DMS114 treated with DMSO at 0.1 percent for 48 hours (cell line): Measurements from ENCODE around the gene SPIN2A.
"Not testable (repeated sequence)": the region's sequence is repeated elsewhere in the genome, so short reads cannot be mapped to it uniquely, and the experiment has no call there.

Experiments used
- DNase-seq: peaks from one replicate; lab custom pipeline; 2025; ENCODE audit not compliant: unreplicated experiment; lab: John Stamatoyannopoulos, UW

SPIN2A gene

GRCh38 chrX:57137073-57137472, at the start of gene SPIN2A:
TSS of gene SPIN2A (minus strand) at chrX:57137397. CDS start at chrX:57136597, 800 bp downstream.
- not testable (repeated sequence) for DNase-seq

- DNase-seq: no peak
Observed at GRCh38 chrX:57178605-57179004, 41.4 kb upstream of the SPIN2A start.

- DNase-seq: no peak
Observed at GRCh38 chrX:57177070-57177469, 39.9 kb upstream of the SPIN2A start.

GRCh38 chrX:57172544-57172943, 35.3 kb upstream of the SPIN2A start:
- no peak for DNase-seq

- DNase-seq: peak; percentile 27
Observed at GRCh38 chrX:57156397-57157049, 19.3 kb upstream of the SPIN2A start.

GRCh38 chrX:57155171-57155570, 18.0 kb upstream of the SPIN2A start:
- no peak for DNase-seq

- DNase-seq: not testable (repeated sequence)
Observed at GRCh38 chrX:57152222-57152621, 15.0 kb upstream of the SPIN2A start.

GRCh38 chrX:57138674-57139073, 1.5 kb upstream of the SPIN2A start:
- DNase-seq: no peak

GRCh38 chrX:57137501-57137900, 304 bp upstream of the SPIN2A start:
- DNase-seq: peak; percentile 53

- not testable (repeated sequence) for DNase-seq
Observed at GRCh38 chrX:57136589-57136988, 608 bp downstream of the SPIN2A start.

GRCh38 chrX:57135287-57135686, 1.9 kb downstream of the SPIN2A start:
- no peak for DNase-seq

- no peak for DNase-seq
Observed at GRCh38 chrX:57134702-57135101, 2.5 kb downstream of the SPIN2A start.

- DNase-seq: no peak
Observed at GRCh38 chrX:57133706-57134105, 3.5 kb downstream of the SPIN2A start.

- not testable (repeated sequence) for DNase-seq
Observed at GRCh38 chrX:57133284-57133683, 3.9 kb downstream of the SPIN2A start.

GRCh38 chrX:57132046-57132445, 5.2 kb downstream of the SPIN2A start:
- no peak for DNase-seq

- no peak for DNase-seq
Observed at GRCh38 chrX:57121816-57122215, 15.4 kb downstream of the SPIN2A start.

- peak; percentile 82 for DNase-seq
Observed at GRCh38 chrX:57121162-57121755, 15.9 kb downstream of the SPIN2A start, which contains the start of gene SPIN2B. TSS of gene SPIN2B (minus strand) at chrX:57121548.

- DNase-seq: not testable (repeated sequence)
Observed at GRCh38 chrX:57120619-57121161, 16.5 kb downstream of the SPIN2A start.

GRCh38 chrX:57119416-57119815, 17.8 kb downstream of the SPIN2A start:
- no peak for DNase-seq

GRCh38 chrX:57117566-57117965, 19.6 kb downstream of the SPIN2A start:
- DNase-seq: not testable (repeated sequence)

GRCh38 chrX:57104921-57105398, 32.2 kb downstream of the SPIN2A start:
- DNase-seq: no peak

- DNase-seq: no peak
Observed at GRCh38 chrX:57104406-57104805, 32.8 kb downstream of the SPIN2A start.
